K562 (cell line): ENCODE data around the gene PA2G4. TPM values are rescaled to one million over a fixed set of nuclear protein-coding genes. Genes with fewer than 3 reads are reported as not detected.

Experiments
- BACH1 ChIP-seq: fragments of 200-800 bp; sonication (Bioruptor generic); IDR thresholded peaks from 2 replicates; pipeline ENCODE4 v1.6.1; 2016; ENCODE audit warnings: missing genetic modification characterization, missing compliant biosample characterization
- CHAMP1 ChIP-seq: fragments of 450-650 bp; IDR thresholded peaks from 2 replicates; pipeline ENCODE4 v1.6.1; 2016; ENCODE audit warnings: mild to moderate bottlenecking
- CREM ChIP-seq: IDR thresholded peaks from 2 replicates; pipeline ENCODE4 v1.6.1; 2014; ENCODE audit warnings: antibody characterized with exemption, low read depth
- DPF2 ChIP-seq: fragments of 450-650 bp; IDR thresholded peaks from 2 replicates; pipeline ENCODE4 v1.6.1; 2016
- HDAC3 ChIP-seq: fragments of 450-650 bp; IDR thresholded peaks from 2 replicates; pipeline ENCODE4 v1.6.1; 2018; ENCODE audit warnings: borderline replicate concordance, mild to moderate bottlenecking, moderate library complexity; ENCODE audit not compliant: partially characterized antibody
- LARP7 ChIP-seq: fragments of 450-650 bp; IDR thresholded peaks from 2 replicates; pipeline ENCODE4 v1.6.1; 2016
- LCOR ChIP-seq: sonication (generic); formaldehyde crosslinking; IDR thresholded peaks from 2 replicates; pipeline ENCODE4 v1.8.0; 2022; ENCODE audit warnings: mild to moderate bottlenecking, missing genetic modification reagents
- NCOA1 ChIP-seq: fragments of 450-650 bp; IDR thresholded peaks from 2 replicates; pipeline ENCODE4 v1.6.1; 2016; ENCODE audit warnings: low read depth
- POLR3G ChIP-seq: IDR thresholded peaks from 2 replicates; pipeline ENCODE4 v1.6.1; 2011; ENCODE audit not compliant: insufficient read length, insufficient replicate concordance; ENCODE audit errors: extremely low read depth
- SMAD2 ChIP-seq: fragments of 150-350 bp; IDR thresholded peaks from 2 replicates; pipeline ENCODE4 v1.6.1; 2014; ENCODE audit warnings: low read depth, mild to moderate bottlenecking, low read length
- SMAD4 ChIP-seq: fragments of 250-450 bp; sonication (Bioruptor Pico); conservative IDR thresholded peaks from 2 replicates; pipeline ENCODE4 v1.8.0; 2021; ENCODE audit warnings: inconsistent platforms, mild to moderate bottlenecking, moderate library complexity
- SMARCA4 ChIP-seq: fragments of 450-650 bp; IDR thresholded peaks from 2 replicates; pipeline ENCODE4 v1.6.1; 2016
- THRB ChIP-seq: fragments of 450-650 bp; formaldehyde crosslinking; conservative IDR thresholded peaks from 2 replicates; pipeline ENCODE4 v1.4.0; 2022; ENCODE audit warnings: mild to moderate bottlenecking, missing genetic modification characterization
- ZBTB11 ChIP-seq, 3 experiments: fragments of 200-800 bp in 1 of 3; fragments of 250-450 bp in 1 of 3; fragments of 450-650 bp in 1 of 3; sonication (Bioruptor Pico) in 1 of 3; sonication (Bioruptor generic) in 1 of 3; formaldehyde crosslinking in 1 of 3; IDR thresholded peaks; 2 replicates each; pipeline versions ENCODE4 v1.6.1 to v1.8.0; 2016 to 2022; ENCODE audit warnings: mild to moderate bottlenecking in 2 of 3, missing genetic modification characterization in 2 of 3, missing compliant biosample characterization in 1 of 3, moderate library complexity in 1 of 3
- ZFP91 ChIP-seq: sonication (generic); formaldehyde crosslinking; IDR thresholded peaks from 2 replicates; pipeline ENCODE4 v1.8.0; 2022; ENCODE audit warnings: mild to moderate bottlenecking, missing genetic modification reagents
- ZNF639 ChIP-seq, 2 experiments: fragments of 200-800 bp in 1 of 2; sonication (Bioruptor generic) in 1 of 2; sonication (generic) in 1 of 2; formaldehyde crosslinking in 1 of 2; IDR thresholded peaks in 1 of 2; conservative IDR thresholded peaks in 1 of 2; 2 replicates each; pipeline versions ENCODE4 v1.5.0 to v1.6.1; 2016 to 2020; ENCODE audit warnings: missing compliant biosample characterization in 1 of 2, missing genetic modification characterization in 1 of 2, missing genetic modification reagents in 1 of 2
- polyA plus RNA-seq, 8 experiments: library from polyadenylated mRNA; depleted of rRNA in 4 of 8; stranded (reverse) in 5 of 8; unstranded in 3 of 8; fragments of >200 nt; fragmentation: Nextera tagmentation in 2 of 8; fragmentation: Illumina TruSeq in 1 of 8; extraction: Ambion mirVana in 2 of 8; extraction: Trizol in 1 of 8; gene quantifications; 2 replicates each; pipeline versions ENCODE4 v1.2.1 to v1.2.3, GENCODE V29; 2011 to 2014; ENCODE audit warnings: inconsistent platforms in 1 of 8, missing spikeins in 1 of 8
- total RNA-seq, 7 experiments: library from RNA; depleted of rRNA in 6 of 7; stranded (reverse); fragments of >200 nt in 6 of 7; fragmentation: Illumina TruSeq in 2 of 7; extraction: Trizol in 2 of 7; gene quantifications; 2 replicates each; pipeline versions ENCODE4 v1.2.1 to v1.2.3, GENCODE V29; 2011 to 2021; ENCODE audit warnings: low replicate concordance in 1 of 7

Gene PA2G4
- total and polyA plus RNA-seq, 9 of the 15 experiments (the other 6 are each of a cell fraction or from before 2014, with no cell fraction given): 230 to 925 (median 638) TPM

GRCh38 chr12:56129206-56129941 is 25.0 kb downstream of the PA2G4 start (continued):
- TF ChIP-seq CHAMP1: no peak
- no peak for TF ChIP-seq THRB (CRISPR knock-in tag)
- 0 out of 2 replicates have a peak, but pooled peaks have one; percentile 28 for TF ChIP-seq DPF2
- 0 out of 6 replicates have a peak, but pooled peaks of 1 of the 3 experiments have one; percentile 58 for TF ChIP-seq ZBTB11 (CRISPR knock-in tag; IDR thresholded peaks at IDR 0.05)
- TF ChIP-seq SMAD4 (CRISPR knock-in tag): peak; percentile 93
- TF ChIP-seq ZNF639 (CRISPR knock-in tag; conservative IDR thresholded peaks at IDR 0.05 in 1 of 2, IDR thresholded peaks at IDR 0.05 in 1 of 2): 0 out of 4 replicates have a peak, but pooled peaks of 1 of the 2 experiments have one; percentile 49
- TF ChIP-seq NCOA1: peak; percentile 24; the same call in 1 of the 2 replicates
- no peak for TF ChIP-seq ZFP91 (CRISPR knock-in tag)
- no peak for TF ChIP-seq LARP7
- peak; percentile 61; the same call in 1 of the 2 replicates for TF ChIP-seq SMARCA4
- no peak for TF ChIP-seq SMAD2
- TF ChIP-seq POLR3G: no peak
- TF ChIP-seq CREM: peak; percentile 57
- no peak for TF ChIP-seq BACH1 (tag)
- TF ChIP-seq HDAC3: peak; percentile 70
- peak; percentile 58; the same call in 1 of the 2 replicates for TF ChIP-seq LCOR (CRISPR knock-in tag)
